Activated effector memory CD4-positive, alpha-beta T cell treated with anti-CD3 and anti-CD28 coated beads, Interleukin-2, amount 50 U/mL, for 16 hours (primary cell): ENCODE results near the gene RGS7BP.

ENCODE experiments used
- DNase-seq: peaks from one replicate; pipeline ENCODE4 v3.0.0-alpha.2; 2020

The RGS7BP gene

DNA sequence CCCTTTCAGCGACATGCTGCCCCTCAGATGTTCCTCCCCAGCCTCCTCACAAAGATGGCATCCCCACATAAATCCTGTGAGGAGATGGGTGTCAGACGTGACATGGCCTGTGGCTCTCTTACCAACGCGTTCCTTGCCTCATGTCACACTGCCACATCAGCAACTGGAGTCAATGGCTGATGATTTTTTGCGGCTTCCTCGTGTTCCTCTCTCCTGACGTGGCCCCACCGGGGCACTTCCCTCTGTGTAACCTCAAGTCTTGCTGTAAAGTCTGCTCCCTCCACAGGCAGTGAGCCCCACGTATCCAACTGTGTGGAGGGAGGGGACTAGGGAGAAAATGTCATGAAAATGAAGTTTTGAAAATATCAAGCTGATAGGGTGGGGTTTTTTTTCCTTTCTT, 131.3 kb downstream of the RGS7BP start:
- DNase-seq, result no peak

DNA sequence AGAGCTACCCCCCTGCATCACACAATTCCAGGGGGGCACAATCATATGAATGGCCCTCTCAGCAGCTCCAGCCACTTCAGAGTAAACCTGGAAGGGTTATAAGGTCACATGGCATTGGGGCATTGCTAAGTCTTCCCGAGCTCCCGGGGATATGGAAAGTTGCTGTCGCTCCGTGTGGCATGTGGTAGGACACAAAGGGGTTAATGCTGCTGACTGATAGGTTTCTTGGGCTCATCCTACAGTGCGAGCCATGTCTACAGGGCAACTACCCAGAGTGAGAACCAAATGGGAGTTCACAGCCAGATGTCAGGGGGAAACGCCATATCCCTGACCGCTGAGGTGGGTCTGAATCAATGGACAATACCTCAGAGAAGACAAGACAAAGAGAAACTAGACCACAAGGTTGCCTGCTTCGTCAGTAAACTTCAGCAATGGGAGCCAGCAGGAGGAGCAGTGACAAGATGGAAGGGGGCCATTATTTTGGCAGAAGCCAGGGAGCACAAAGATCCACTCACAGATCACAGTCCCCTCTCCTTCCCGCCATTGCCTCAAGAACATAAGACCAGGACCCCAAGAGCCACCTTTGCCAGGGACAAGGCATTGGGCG, 132.1 kb downstream of the RGS7BP start:
- no peak for DNase-seq

DNA sequence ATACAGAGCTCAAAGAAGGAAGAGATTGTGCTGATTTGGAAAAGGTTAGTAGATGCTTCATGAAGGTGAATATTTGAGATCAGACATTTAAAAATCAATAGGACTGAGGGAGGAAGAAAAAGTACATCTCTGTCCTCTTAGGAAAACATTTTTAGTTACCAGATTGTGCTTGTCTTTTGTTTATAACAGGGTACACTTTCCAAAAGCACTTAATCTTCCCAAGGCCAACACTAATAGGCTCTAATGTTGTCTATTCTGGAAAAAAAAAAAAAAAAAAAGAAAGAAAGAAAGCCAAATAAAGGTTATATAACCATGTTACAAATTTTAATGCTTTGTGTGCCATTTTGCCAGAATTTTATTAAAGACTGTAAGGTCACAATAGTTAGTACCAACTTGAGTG, 139.0 kb downstream of the RGS7BP start:
- no peak for DNase-seq

DNA sequence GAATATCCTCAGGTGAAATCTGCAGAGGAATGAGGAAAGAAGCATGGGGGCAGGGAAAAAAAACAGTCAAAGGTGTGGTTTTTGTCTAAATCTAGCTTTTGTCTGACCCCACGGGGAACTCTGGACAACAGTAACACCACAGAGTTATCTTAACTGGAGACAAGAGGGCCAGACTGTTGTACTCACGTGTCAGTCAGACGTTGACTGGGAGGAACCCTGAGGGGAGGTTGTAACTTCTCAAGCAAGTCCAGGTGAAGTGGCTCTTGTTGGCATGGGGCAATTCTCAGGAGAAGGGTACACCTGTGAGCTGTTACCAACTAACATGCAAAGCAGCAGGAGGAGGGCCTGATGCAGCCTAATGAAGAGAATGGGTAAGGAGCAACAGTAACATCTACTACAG, 140.4 kb downstream of the RGS7BP start:
- no peak for DNase-seq

DNA sequence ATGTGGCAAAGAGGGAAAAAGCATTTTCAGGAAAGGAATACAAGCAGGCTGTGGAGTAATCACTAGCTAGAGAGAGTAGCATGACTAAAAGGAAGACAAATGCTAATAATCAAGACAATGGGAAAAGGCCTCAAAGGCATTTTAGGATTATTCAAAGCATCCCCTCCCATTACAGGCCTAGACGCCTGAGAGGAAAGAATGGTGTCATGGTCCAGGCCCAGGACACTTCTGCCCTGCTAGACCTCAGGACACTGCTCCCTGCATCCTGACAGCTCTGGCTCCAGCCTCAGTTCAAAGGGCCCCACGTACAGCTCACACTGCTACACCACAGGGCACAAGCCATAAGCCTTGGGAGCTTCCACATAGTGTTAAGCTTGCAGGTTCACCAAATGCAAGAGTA, 143.7 kb downstream of the RGS7BP start:
- DNase-seq, result no peak

DNA sequence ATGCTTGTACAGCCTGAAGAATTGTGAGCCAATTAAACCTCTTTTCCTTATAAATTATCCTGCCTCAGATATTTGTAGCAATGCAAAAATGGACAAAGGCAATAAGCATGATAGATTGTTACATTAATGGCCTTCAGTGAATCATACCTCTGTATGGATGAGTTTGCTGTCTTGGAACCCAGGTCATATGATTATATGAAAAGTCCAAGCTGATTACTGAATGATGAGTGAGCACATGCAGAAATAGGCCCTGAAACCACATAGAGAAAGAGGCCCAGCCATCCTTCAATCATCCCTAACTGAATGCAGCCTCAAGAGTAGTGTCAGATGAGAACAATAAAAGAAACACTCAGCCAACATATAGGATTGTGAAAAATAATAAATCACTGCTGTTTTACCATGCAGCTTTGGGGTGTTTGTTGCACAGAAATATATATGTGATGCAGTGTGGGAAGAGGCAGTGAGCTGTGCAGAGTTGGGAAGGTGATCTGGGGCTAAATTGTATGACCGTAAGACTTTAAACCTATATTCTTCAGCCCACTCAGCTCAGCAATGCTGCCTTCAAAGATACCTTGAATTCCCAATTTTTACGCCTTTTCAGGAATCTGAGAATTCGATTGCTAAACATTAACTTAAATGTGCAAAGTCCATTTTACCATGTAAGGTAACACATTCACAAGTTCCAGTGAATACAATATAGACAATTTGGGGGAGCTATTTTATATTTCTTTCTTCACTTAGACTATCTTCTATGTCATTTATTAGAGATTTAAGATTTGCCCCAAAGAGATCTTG, 148.1 kb downstream of the RGS7BP start:
- no peak for DNase-seq

DNA sequence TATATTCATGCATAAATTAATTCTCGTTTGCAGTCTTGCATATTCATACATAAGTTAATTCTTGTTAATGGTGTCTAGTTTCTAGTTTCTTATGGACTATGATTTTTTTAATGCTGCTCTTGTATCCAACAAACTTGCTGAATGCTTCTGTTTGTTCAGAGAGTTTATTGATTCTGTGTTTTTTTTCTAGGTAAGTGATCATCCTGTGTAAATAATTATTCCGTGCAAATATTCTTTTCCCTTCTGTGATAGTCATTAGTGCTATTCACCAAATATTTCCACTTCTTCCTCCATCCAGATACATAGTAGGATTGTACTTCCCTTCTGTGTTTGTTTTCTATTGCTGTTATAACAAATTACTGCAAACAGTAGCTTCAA, 148.7 kb downstream of the RGS7BP start:
- no peak for DNase-seq

DNA sequence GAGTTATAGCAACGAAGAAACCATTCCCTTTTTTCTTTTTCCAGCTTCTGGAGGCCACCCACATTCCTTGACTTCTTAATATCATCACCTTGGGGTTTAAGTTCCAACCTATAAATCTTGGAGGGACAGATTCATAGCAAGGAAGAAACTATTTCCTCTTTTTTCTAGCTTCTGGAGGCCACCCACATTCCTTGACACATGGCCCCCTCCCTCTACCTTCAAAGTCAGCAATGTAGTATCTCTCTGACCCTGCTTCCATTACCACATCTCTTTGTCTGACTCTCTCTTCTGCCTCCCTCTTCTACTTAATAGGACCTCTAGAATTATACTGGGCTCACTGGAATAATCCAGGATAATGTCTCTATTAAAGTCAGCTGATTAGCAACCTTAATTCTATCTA, 149.8 kb downstream of the RGS7BP start:
- DNase-seq, result no peak

DNA sequence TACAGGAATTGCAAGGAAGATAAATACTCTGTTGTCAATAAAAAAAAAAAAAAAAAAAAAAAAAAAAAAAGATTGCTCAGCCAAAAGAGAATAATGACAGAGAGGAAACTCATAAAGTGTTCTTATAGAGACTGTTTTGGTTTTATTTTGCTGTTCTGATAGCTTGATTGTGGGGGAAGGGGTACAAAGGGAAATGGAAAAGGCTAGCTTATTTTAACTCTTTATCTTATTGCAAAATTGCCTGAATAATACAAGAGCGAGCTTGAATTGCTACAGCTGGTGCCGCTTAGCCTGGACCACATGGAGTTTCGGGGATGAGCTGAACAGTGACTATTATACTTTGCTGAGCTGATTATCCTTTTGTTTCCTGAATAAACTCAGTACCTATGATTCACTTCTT, 153.5 kb downstream of the RGS7BP start:
- DNase-seq, result no peak
